GM18873 (cell line): Measurements from ENCODE around the gene MS4A8.
"Not testable (repeated sequence)": the region's sequence is repeated elsewhere in the genome, so short reads cannot be mapped to it uniquely, and the experiment has no call there.

Experiments used
- ATAC-seq: cut with Tn5 transposase; IDR thresholded peaks from one replicate; pipeline ENCODE4 v1.9.1; 2021; ENCODE audit warnings: mild to moderate bottlenecking, moderate library complexity, moderate number of reproducible peaks; ENCODE audit not compliant: unreplicated experiment, low FRiP score

The MS4A8 gene

DNA sequence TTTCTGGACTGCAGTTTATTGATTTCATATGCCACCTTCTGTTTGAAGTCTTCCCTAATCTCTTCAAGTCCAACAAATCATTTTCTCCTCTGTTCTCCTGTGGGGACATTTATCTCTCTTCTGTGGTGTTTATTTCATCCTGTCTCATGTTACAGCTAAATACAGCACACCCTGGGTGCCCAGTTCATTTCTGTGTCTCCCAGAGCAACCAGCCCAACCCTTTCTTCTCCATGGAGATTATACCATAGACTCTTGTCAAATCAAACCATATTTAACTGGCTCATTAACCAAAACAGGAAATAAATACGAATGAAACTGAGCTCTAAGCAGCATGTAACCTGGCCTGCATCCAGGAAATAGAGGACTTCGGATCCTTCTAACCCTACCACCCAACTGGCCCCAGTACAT, at the start of gene MS4A8:
Gene MS4A8, plus strand, starts transcription at position 329 of the 408 bp plus-strand sequence. CDS start 1,249 bp downstream, outside the sequence.
- no peak for ATAC-seq

DNA sequence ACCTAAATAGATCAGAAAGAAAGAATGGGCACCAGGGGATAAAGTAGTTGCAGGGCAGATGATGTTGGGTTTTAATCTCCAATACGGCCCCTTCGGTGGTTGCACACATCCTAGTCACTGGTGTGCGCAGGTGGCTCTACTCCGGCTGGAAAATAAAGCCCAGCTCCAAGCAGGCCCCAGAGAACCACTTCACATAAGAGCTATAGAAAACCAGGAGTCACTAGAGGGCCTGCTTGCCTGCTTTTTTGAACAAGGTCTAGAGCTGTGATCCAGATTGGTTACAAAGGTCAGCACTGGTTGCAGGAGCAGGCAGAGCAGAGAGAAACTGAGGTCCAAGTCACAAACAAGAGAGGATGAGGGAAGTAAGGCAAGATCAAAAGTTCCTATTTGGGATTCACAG, 41.5 kb upstream of the MS4A8 start:
- ATAC-seq, result no peak

DNA sequence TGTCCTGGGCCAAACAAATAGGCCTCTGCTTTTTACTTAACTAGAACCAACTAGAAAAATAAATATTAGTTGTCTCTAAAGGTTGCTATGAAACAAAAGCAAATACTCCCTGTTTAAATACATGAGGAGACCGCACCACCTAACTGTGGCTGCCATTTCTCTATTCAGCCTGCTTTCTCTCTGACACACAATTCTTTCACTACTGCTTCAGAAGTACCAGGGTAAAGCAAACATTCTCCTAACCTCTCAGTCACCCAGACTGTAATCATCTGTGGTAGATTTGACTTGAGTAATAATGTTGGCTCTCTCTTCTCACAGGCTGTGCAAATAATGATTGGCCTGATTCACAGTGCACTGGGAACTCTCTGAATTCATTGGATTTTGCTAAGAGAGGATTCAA, 41.0 kb upstream of the MS4A8 start:
- ATAC-seq, result no peak

DNA sequence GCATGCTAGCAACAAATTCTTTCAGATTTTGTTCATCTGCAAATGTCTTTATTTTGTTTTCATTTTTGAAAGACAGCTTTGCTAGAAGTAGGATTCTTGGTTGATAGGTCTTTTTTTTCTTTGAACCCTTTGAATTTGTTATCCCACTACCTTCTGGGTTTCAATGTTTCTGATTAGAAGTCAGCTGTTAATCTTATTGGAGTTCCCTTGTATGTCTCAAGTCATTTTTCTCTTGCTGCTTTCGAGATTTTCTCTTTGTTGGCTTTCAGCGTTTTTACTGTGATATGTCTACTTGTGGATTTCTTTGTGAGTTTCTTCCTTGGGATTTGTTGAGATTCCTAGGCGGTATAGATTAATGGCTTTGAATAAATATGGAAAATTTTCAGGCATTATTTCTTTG, 27.2 kb upstream of the MS4A8 start:
- ATAC-seq, result no peak

GRCh38 chr11:60678231-60678630, 21.2 kb upstream of the MS4A8 start:
- ATAC-seq, result not testable (repeated sequence)

DNA sequence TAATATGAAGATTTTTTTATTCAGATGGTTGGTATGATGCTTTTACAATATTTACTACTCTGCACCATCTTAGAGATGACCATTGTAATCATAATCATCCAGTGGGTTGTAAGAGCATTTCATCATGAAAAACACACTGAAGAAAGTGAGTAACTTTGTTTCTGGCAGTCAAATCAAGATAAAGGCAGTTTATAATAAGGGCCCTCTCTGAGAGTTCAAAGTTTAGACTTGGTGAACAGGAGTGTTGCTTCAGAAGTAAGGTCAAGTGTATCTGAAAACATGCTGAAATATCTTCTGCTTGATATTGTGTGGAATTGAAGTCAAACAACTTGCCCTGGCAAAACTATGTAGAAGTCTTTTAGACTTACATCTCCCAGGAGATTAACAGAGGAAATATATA, 19.5 kb upstream of the MS4A8 start:
- ATAC-seq, result no peak

GRCh38 chr11:60680455-60681119, 18.8 kb upstream of the MS4A8 start:
- ATAC-seq, result no peak

GRCh38 chr11:60684541-60684848, 14.9 kb upstream of the MS4A8 start:
- ATAC-seq, result not testable (repeated sequence)

- ATAC-seq, result no peak
Measured at GRCh38 chr11:60691661-60692060, 7.8 kb upstream of the MS4A8 start.

DNA sequence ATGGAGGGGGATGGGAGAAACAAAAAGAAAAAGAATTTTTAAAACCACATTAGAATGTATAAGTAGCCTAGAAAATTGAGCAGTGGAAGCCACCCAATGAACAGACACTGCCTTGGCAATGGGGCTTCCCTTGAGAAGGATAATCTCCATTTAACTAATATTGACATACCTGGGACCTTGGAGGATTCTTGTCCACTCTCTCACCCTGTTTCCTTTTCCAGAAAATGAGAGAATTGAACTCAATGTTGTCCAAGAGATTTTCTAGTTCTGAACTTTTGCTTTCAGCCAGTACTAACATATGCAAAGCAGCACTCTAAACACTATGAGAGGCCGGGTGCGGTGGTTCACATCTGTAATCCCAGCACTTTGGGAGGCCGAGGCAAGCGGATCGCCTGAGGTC, 524 bp downstream of the MS4A8 start:
- no peak for ATAC-seq

DNA sequence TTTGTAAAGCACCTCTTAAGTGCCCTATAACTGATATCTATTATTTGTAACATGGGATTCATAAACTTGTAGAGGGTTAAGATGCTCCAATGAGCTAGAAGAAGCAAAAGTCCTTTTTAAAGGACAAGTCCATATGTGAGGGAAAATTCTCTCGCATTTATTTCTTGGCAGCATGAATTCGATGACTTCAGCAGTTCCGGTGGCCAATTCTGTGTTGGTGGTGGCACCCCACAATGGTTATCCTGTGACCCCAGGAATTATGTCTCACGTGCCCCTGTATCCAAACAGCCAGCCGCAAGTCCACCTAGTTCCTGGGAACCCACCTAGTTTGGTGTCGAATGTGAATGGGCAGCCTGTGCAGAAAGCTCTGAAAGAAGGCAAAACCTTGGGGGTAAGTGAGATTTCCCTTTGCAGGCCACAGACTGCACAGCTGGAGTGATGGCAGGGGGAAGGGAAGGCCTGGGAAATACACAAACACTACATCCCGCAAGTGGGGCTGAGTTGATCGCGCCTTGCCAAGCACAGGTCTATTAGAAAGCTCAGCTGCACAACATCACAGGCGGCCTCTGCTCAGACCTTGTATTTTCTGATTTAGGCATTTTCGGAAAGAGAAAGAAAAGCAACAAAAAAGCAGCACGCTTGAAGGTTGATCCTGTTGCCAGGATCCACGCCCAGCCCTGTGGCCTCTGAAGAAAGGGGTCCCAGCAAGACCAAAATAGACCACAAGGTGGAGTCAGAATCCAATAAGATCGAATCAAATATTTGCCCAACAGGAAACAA, 1.5 kb downstream of the MS4A8 start:
- ATAC-seq, result no peak

DNA sequence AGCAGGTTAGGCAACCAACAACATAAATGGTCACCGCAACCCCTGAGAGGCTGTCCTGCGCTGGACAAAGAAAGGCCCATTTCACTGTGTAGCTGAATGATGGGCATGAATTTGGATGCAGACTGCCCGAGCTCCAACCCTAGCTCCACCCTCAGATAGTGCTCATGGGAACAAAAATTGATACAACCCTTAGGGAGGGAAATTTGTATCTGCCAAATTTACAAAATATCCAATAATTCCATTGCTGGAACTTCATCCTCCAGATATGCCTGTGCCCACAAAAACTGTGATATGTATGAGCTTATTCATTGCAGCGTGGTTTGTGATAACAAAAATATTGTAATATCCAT, 2.0 kb downstream of the MS4A8 start:
- no peak for ATAC-seq

GRCh38 chr11:60703374-60703773, 4.0 kb downstream of the MS4A8 start:
- no peak for ATAC-seq

DNA sequence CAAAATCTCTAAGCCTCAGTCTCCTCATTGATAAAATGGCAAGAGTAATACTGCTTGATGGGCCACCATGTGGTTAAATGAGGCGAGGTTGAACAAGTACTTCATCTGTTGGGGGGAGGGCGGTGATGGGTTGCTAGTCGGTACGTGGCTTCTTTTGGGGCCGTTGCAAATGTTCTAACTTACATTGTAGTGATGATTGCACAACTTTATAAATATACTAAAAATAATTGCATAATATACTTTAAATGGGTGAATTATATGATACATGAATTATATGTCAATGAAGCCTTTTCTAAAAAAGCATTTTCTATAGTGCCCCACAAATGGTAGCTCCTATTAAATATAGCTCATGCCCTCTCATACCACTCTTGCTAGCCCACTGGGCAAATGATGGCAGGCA, 6.5 kb downstream of the MS4A8 start:
- no peak for ATAC-seq

GRCh38 chr11:60706931-60707330, 7.5 kb downstream of the MS4A8 start:
- no peak for ATAC-seq

DNA sequence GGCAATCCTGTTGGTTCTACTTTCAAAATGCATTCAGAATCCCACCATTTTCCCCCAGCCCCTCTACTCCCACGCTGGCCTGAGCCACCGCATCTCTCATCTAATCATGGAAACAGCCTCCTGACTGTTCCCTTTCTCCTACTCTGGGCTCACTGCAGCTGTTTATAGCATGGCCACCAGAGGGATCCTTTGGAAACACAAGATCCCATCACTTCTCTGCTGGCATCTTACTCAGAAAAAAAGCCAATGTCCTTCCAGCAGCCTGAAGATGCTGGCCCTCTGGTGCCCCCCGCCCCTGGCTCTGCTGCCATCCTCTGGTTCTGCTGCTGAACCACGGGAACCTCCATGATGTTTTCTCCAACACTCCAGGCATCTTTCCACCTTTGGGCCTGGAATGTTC, 11.1 kb downstream of the MS4A8 start:
- ATAC-seq, result no peak

DNA sequence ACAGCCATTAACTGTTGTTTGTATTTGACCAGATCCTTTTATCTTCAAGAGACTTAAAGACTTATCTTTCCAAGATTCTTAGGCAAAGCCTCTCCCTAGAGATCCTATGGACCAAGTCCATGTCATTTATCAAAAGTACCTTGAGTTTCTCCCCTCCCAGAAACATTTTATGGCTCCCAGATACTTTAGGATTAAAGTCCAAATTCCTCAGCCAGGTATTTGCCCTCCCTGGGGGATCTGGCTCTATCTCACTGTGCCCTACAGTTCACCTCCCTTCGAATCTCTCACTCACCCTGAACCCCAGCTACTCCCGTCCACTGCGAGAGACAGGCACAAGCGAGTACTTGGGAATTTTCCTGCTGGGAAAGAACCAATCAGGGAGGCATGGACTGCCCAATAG, 11.9 kb downstream of the MS4A8 start:
- no peak for ATAC-seq

DNA sequence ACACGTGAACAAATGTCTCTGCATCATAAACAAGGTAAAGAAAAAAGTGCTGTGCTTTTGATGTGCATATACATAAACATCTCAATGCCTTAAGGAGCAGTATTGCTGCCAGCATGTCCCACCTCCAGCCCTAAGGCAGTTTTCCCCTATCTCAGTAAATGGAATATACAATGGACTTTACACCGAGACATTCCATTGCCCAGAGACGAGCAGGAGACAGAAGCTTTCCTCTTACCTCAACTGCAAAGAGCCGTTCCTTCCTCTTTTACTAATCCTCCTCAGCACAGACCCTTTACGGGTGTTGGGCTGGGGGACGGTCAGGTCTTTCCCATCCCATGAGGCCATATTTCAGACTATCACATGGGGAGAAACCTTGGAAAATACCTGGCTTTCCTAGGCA, 14.0 kb downstream of the MS4A8 start:
- not testable (repeated sequence) for ATAC-seq

GRCh38 chr11:60717956-60718355, 18.5 kb downstream of the MS4A8 start:
- ATAC-seq, result no peak

DNA sequence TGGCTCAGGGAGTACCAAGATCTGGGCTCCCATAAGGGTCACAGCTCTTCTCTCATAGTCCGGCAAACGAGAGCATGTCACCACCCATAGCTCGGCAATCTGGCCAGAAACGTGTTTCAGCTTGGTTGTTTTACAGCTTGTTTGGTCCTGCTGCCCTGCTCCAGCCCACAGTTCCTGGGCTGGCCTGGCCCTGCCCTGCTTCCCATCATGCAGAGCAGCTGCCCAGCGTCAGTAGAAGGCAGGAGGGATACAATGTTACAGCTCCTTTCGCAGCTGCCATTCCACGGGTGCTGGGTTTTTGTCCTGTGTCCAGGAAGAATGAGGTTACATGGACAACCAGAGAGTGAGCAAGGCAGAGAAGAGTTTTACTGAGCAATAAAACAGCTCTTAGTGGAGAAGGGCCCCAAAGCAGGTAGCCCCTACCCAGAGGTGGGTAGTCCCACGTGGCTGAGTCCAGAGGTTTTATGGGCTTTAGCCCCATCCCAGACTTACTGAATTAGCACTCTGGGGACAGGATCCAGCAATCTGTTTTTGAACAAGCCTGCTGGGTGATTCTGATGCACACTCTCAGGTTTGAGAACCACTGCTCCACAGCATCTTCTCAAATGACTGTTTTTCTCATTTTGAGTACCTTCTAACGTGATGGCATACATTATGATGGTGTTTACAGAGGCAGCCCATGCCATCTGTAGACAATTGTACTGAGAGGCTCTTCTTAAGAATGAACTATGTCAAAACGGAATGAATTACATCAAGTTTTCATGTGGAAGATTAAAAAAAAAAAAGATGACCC, 19.3 kb downstream of the MS4A8 start:
- ATAC-seq, result no peak

DNA sequence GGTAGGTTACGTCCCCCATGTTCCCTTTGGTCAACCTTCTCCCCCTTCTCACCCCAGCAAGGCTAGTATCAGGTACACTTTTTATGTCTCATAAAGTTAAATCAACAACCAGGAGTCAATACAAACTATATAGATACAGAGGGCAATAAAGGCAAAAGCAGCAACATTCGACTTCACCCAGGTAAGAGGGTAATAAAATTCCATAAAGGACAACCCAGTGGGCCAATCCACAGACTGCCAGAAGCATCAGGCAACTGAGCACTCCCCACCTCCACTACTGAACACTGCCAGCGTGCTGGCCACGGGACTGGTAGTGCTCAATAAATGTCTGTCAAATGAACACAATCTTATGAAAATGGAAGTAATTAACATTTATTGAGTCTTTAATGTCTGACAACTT, 20.0 kb downstream of the MS4A8 start:
- no peak for ATAC-seq

GRCh38 chr11:60720460-60720859, 21.0 kb downstream of the MS4A8 start:
- no peak for ATAC-seq
